22Rv1 (cell line): Measurements from ENCODE around the gene RHOA.

Experiments used
- CTCF ChIP-seq: fragments of 450-650 bp; IDR thresholded peaks from 2 replicates; pipeline ENCODE4 v1.5.1; 2017; ENCODE audit warnings: mild to moderate bottlenecking
- ZFX ChIP-seq: fragments of 450-650 bp; IDR thresholded peaks from 2 replicates; pipeline ENCODE4 v1.6.1; 2017; ENCODE audit warnings: antibody characterized with exemption, borderline replicate concordance

- TF ChIP-seq CTCF (no peak), ZFX (no peak)
Measured at GRCh38 chr3:49421890-49422378, 10.2 kb upstream of the RHOA start.
